PC-9 (cell line): ENCODE results near the gene CSNK1D. TPM values are rescaled to one million over a fixed set of nuclear protein-coding genes. Genes with fewer than 3 reads are reported as not detected.

Experiments used
- BruUV-seq: library from RNA; stranded (reverse); fragments of 400-500 nt; replicated peaks from 2 replicates; lab custom pipeline; 2021; lab: Mats Ljungman, UMichigan
- CTCF ChIA-PET: fragments of 300-600 bp; sonication (Branson Sonifier 250); formaldehyde crosslinking; loops from one replicate; lab custom pipeline; 2022; ENCODE audit warnings: antibody characterized with exemption; lab: Charles Lee
- POLR2A ChIA-PET: fragments of 300-600 bp; sonication (Branson Sonifier 250); formaldehyde crosslinking; loops from one replicate; lab custom pipeline; 2022; ENCODE audit warnings: antibody characterized with exemption; ENCODE audit not compliant: unreplicated experiment; lab: Charles Lee
- DNase-seq, 2 experiments: peaks; one replicate each; pipeline versions ENCODE4 v3.0.0 to v3.0.0-alpha.2; 2015 to 2022; ENCODE audit warnings: mixed read lengths in 1 of 2
- H2AFZ ChIP-seq: fragments of 200-600 bp; sonication (generic); 2 replicates; pipeline ENCODE4 v1.8.1; 2017; ENCODE audit warnings: antibody characterized with exemption
- H3F3A ChIP-seq: fragments of 200-600 bp; sonication (generic); 2 replicates; pipeline ENCODE4 v1.8.1; 2017; ENCODE audit warnings: antibody characterized with exemption, mild to moderate bottlenecking, low read depth; ENCODE audit not compliant: insufficient read depth
- H3K27ac ChIP-seq: fragments of 200-600 bp; sonication (generic); 2 replicates; pipeline ENCODE4 v1.6.1; 2016; ENCODE audit warnings: mixed run types
- H3K27me3 ChIP-seq: fragments of 200-600 bp; sonication (generic); 2 replicates; pipeline ENCODE4 v1.6.1; 2016; ENCODE audit warnings: low read depth, mixed run types; ENCODE audit not compliant: insufficient read depth
- H3K36me3 ChIP-seq: fragments of 200-600 bp; sonication (generic); 2 replicates; pipeline ENCODE4 v1.6.1; 2016; ENCODE audit warnings: low read depth, mixed run types
- H3K4me1 ChIP-seq: fragments of 200-600 bp; sonication (generic); replicated peaks from 2 replicates; pipeline ENCODE4 v1.6.1; 2016; ENCODE audit warnings: mixed run types; ENCODE audit not compliant: insufficient read depth
- H3K4me2 ChIP-seq: fragments of 200-600 bp; sonication (generic); 2 replicates; pipeline ENCODE4 v1.6.1; 2017; ENCODE audit warnings: mixed run types
- H3K4me3 ChIP-seq: fragments of 200-600 bp; sonication (generic); 2 replicates; pipeline ENCODE4 v1.6.1; 2016; ENCODE audit warnings: mixed run types
- H3K79me2 ChIP-seq: fragments of 200-600 bp; sonication (generic); 2 replicates; pipeline ENCODE4 v1.6.1; 2017; ENCODE audit warnings: low read depth, mixed run types
- H3K9me2 ChIP-seq: fragments of 200-600 bp; sonication (generic); 2 replicates; pipeline ENCODE4 v1.8.1; 2017; ENCODE audit warnings: mild to moderate bottlenecking; ENCODE audit not compliant: insufficient read depth
- H3K9me3 ChIP-seq: fragments of 200-600 bp; sonication (generic); 2 replicates; pipeline ENCODE4 v1.8.1; 2016; ENCODE audit warnings: low read depth; ENCODE audit not compliant: insufficient read depth
- H4K20me1 ChIP-seq: fragments of 200-600 bp; sonication (generic); 2 replicates; pipeline ENCODE4 v1.8.1; 2017; ENCODE audit not compliant: insufficient read depth
- CTCF ChIP-seq: fragments of 200-600 bp; sonication (generic); conservative IDR thresholded peaks from 2 replicates; pipeline ENCODE4 v1.6.1; 2017; ENCODE audit warnings: mixed run types, antibody characterized with exemption, mild to moderate bottlenecking, moderate library complexity
- EZH2 ChIP-seq: fragments of 200-600 bp; sonication (generic); IDR thresholded peaks from 2 replicates; pipeline ENCODE4 v1.8.0; 2017; ENCODE audit warnings: antibody characterized with exemption, low read depth
- intact Hi-C: fragments of 100-400 bp; cut with micrococcal nuclease; formaldehyde crosslinking; loops from one replicate; pipeline ENCODE4 v1.10.0; 2022; ENCODE audit not compliant: unreplicated experiment
- total RNA-seq: library from RNA; stranded (reverse); gene quantifications from 2 replicates; pipeline ENCODE4 v1.2.3, GENCODE V29; 2021

The CSNK1D gene
- total RNA-seq, 1 experiment from 2014 or later, result 181 TPM

GRCh38 chr17:82282239-82283207, 9.0 kb upstream of the CSNK1D start:
- POLR2A ChIA-PET, result interaction anchor here (0.6 to 2.4 kb wide), 3 partner anchors 10 to 145 kb away, joined by 6 to 18 read pairs (median 8); no protein-coding TSS in a partner anchor
- TSS peak; percentile 90 for BruUV-seq
- Histone ChIP-seq H3K4me3 (no peak overlapping the region; the same call in 1 of the 2 replicates), H3K4me2 (peak overlapping the region; percentile 70), H3K79me2 (no peaks in the 10 kb centered on the region), H3K9me3 (no peaks in the 10 kb centered on the region), H3K4me1 (peaks cover 48% of the 10 kb centered on the region), H4K20me1 (no peaks in the 10 kb centered on the region), H3F3A (peaks cover 34% of the 10 kb centered on the region), H3K27ac (peak overlapping the region; percentile 90), H2AFZ (no peak overlapping the region), H3K36me3 (no peaks in the 10 kb centered on the region), H3K27me3 (no peaks in the 10 kb centered on the region), H3K9me2 (no peaks in the 10 kb centered on the region)
- CTCF ChIA-PET, result interaction anchor here (0.7 kb wide), 1 partner anchor 85 kb away, joined by 4 read pairs; no protein-coding TSS in a partner anchor
- intact Hi-C loops, result loop anchor here (10.0 kb wide), 1 partner anchor 52 kb away; the partner anchor contains the start of gene SECTM1
- TF ChIP-seq EZH2 (no peak), CTCF (no peak)
- DNase-seq, result peak; percentile 73 to 76

DNA sequence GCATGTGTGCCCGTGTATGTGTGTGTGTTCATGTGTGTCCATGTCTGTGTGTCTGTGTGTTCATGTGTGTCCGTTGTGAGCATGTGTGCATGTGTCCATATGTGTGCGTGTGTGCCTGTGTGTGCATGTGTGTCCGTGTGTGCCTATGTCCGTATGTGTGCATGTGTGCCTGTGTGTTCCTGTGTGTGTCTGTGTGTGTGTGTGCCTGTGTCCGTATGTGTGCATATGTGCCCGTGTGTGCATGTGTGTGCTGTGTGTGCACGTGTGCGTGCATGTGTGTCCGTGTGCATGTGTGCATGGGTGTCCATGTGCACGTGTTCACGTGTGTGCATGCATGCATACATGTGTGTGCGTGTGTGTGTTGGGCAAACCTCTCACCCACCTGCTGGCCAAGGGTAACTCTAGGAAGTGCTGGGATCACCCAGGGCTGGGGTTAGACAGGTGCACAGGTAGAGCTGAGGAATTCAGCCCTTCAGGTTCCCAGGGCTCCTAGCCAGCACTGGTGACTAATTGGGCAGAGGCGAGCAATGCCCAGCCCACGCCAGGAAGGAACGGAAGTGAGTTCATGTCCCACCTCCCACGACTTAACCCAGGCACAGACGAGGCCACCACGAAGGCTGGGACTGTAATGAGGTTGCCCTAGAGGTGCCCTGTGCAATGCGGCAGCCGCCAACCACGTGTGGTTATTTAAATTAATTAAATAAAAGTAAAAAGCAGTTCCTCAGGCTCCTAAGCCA, 8.2 kb upstream of the CSNK1D start:
- DNase-seq, result peak; percentile 89 to 90
- Histone ChIP-seq H4K20me1 (no peaks in the 10 kb centered on the region), H3F3A (peaks cover 35% of the 10 kb centered on the region), H3K9me3 (no peaks in the 10 kb centered on the region), H3K9me2 (no peaks in the 10 kb centered on the region), H2AFZ (no peak overlapping the region), H3K4me1 (peaks cover 48% of the 10 kb centered on the region), H3K4me3 (no peak overlapping the region; the same call in 1 of the 2 replicates), H3K27ac (peak overlapping the region; percentile 90), H3K79me2 (no peaks in the 10 kb centered on the region), H3K27me3 (no peaks in the 10 kb centered on the region), H3K4me2 (peak overlapping the region; percentile 70), H3K36me3 (no peaks in the 10 kb centered on the region)
- CTCF ChIA-PET, result interaction anchor here (0.5 kb wide), 1 partner anchor 486 kb away, joined by 4 read pairs; no protein-coding TSS in a partner anchor
- no peak for TF ChIP-seq EZH2
- no peak for TF ChIP-seq CTCF
- BruUV-seq, result TSS peak; percentile 35
- intact Hi-C loops, result loop anchor here (10.0 kb wide), 1 partner anchor 53 kb away; the partner anchor contains the start of gene SECTM1
- POLR2A ChIA-PET, result interaction anchor here (0.5 to 2.4 kb wide), 6 partner anchors 11 to 802 kb away, joined by 4 to 18 read pairs (median 6); no protein-coding TSS in a partner anchor

DNA sequence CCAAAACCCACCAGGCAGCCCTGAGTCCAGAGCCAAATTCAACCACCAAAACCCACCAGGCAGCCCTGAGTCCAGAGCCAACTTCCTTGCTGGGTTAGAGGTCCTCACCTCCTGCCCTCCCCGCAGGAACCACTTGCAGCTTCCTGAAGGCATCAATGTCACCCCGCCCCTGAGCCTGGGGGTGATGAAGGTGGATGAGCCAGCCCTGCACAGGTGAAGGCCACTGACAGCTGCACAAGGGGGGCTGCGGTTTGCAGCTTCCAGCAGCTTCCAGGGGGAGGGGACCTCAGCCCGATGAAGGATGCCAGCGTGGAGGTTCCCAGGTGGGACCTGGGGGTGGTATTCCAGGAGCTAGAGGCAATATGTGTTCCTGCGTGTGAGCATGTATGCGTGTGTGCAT, 7.6 kb upstream of the CSNK1D start:
- no peak overlapping the region for H3K4me3 ChIP-seq
- no TSS peak for BruUV-seq
- CTCF ChIA-PET, result interaction anchor here (0.5 kb wide), 1 partner anchor 487 kb away, joined by 4 read pairs; no protein-coding TSS in a partner anchor
- POLR2A ChIA-PET, result interaction anchor here (0.5 to 0.7 kb wide), 4 partner anchors 39 to 803 kb away, joined by 4 to 8 read pairs (median 4); no protein-coding TSS in a partner anchor
- H3K79me2 ChIP-seq, result no peaks in the 10 kb centered on the region
- H3K27me3 ChIP-seq, result no peaks in the 10 kb centered on the region
- peak in 1 of 2 experiments; percentile 42 for DNase-seq
- H3K36me3 ChIP-seq, result no peaks in the 10 kb centered on the region
- H3K27ac ChIP-seq, result peak overlapping the region; percentile 23; the same call in 1 of the 2 replicates
- H3K4me1 ChIP-seq, result peaks cover 52% of the 10 kb centered on the region
- H4K20me1 ChIP-seq, result no peaks in the 10 kb centered on the region
- no peaks in the 10 kb centered on the region for H3K9me2 ChIP-seq
- intact Hi-C loops, result loop anchor here (10.0 kb wide), 1 partner anchor 54 kb away; the partner anchor contains the start of gene SECTM1
- no peaks in the 10 kb centered on the region for H3K9me3 ChIP-seq
- H3F3A ChIP-seq, result peaks cover 40% of the 10 kb centered on the region
- TF ChIP-seq CTCF, result no peak
- TF ChIP-seq EZH2, result no peak
- H2AFZ ChIP-seq, result no peak overlapping the region
- H3K4me2 ChIP-seq, result peak overlapping the region; percentile 70
